Endothelial cell of hepatic sinusoid (primary cell): Measurements from ENCODE around the gene CYB5D1.
"Not testable (repeated sequence)": the region's sequence is repeated elsewhere in the genome, so short reads cannot be mapped to it uniquely, and the experiment has no call there.

Experiments
- in situ Hi-C: cut with HindIII; loops from 2 replicates; pipeline ENCODE4 v1.10.0; 2017; ENCODE audit warnings: low sequenced_read_pairs

The CYB5D1 gene

DNA sequence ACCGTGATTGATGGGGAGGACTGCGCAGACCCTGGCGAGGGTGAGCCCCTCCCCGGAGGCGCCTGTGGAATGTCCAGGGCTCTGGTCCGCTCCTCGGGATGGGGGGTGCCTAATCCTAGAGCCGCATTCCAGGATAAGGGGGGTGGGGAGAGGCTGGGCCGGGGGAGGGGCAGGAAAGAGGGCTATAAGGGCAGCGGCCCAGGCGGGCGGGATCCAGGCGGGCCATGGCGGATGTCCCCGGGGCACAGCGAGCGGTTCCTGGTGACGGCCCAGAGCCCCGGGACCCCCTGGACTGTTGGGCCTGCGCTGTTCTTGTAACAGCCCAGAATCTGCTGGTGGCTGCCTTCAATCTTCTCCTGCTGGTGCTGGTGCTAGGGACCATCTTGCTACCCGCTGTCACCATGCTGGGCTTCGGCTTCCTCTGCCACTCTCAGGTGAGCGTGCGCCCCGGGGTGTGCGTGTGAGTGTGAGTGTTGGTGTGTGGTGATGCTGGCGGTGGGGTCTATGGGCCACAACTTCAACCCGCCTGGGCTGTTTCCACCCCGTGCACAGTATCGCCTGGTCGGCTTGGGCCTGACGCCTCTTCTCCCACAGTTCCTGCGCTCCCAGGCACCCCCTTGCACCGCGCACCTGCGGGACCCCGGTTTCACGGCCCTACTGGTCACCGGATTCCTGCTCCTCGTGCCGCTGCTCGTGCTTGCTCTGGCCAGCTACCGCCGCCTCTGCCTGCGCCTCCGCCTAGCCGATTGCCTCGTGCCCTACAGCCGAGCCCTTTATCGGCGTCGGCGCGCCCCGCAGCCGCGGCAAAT is 2.7 kb upstream of the CYB5D1 start, which contains the start of gene TMEM88:
Gene TMEM88 (plus strand): TSS at position 216 of the 809 bp plus-strand sequence. CDS start 9 bp downstream, at position 225.
- in situ Hi-C loops: no loop called here

DNA sequence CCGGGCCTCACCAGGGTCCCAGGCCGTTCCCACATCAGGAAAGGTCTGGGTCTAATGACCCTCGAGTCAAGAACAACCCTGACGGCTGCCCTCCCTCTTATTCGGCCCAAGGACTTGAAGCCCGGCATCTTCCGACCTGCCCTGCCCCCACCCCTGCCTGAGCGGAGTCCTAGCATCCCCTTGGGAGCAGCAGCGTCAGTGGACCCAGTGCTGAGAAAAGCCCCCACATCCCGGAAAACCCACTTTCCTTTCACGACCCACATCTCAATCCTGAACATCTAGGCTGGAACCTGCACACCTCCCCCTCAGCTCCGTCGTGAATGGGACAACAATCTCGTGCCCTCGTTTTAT is 2.2 kb upstream of the CYB5D1 start:
- in situ Hi-C loops: no loop called here

- in situ Hi-C loops: no loop called here
These were observed 1.6 kb upstream of the CYB5D1 start for GRCh38 chr17:7856011-7856810.

DNA sequence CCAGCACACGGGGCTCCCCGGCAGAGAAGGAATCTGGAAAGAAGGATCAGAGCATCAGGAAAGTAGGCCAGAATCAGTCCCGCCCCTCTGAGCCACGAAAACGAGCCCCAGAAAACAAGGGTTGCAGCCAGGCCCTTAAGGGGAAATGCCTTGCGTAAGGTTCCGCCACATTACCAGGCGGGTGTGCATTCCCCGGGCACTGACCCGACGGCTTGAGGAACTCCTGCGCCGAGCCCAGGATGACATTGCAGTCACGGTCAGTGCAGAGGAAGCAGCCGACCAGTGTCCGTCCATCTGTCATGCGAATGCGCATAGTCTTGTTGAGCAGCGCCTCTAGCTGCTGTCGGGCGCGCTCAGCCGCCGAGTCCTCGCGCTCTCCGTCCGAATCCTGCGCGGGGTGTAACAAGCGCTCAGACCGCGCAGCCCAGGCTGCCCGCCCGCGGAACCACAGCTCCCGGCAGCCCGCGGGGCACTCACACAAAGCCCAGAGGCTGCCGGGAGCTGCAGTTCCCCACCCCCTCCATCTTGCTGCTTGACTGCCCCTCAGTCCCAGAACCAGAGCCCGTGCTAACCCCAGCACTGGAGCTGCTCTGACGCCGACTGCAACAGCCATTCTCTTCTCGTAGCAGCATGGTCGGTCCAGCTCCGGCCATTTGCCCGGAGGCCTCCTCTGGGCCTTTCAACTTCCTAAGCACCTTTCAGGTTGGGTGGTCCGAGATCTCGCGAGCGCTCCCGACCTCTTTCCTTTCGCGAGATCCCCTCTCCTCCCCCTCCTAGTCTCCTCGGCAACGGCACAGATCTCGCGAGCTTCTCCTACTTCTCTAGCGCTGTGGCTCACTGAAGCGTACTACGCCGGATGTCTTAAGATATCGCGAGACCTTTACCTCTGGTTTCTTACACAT is 741 bp upstream of the CYB5D1 start, which contains the start of gene NAA38:
Gene NAA38 (minus strand): TSS at position 749 of the 902 bp plus-strand sequence. CDS start 96 bp downstream, at position 653.
- in situ Hi-C loops: no loop called here

DNA sequence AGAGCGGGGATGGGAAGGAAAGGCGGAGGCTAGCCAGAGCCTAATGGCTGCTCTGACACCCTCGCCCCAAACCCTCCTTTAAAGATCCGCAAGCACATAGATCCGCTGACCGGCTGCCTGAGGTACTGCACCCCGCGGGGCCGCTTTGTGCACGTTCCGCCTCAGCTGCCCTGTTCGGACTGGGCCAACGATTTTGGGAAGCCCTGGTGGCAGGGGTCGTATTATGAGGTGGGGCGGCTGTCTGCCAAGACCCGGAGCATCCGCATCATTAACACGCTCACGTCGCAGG is 663 bp downstream of the CYB5D1 start:
- in situ Hi-C loops: no loop called here

DNA sequence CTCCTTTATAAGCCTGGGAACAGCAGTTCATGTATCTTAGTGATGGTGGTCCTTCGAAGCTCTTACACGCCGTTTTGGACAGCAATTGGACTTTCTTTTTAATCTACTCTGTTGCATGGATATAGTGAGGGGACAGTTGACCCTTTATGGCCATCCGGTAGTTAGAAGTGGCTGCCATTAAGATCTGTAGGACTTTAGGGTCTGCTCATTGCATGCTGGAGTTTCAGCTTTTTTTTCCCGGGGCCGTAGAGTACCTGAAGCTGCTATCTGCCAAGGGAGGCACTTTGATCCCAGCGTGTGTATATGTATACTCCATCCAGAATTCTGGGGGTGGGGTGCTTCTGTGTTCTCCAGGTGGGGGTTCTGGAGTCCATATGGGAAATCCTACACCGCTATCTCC is 1.2 kb downstream of the CYB5D1 start:
- in situ Hi-C loops: no loop called here

- in situ Hi-C loops: no loop called here
These were observed 5.1 kb downstream of the CYB5D1 start for GRCh38 chr17:7862692-7863437.

DNA sequence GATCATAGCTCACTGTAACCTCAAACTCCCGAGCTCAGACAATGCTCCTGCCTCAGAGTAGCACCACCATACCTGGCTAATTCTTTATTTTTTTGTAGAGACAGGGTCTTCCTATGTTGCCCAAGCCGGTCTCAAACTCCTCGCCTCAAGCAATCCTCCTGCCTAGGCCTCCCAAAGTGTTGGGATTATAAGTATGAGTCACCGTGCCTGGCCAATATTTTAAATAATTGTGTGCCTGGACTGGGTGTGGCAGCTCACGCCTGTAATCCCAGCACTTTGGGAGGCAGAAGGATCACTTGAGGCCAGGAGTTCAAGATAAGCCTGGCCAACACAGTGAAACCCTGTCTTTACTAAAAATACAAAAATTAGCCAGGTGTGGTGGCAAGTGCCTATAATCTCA is 6.6 kb downstream of the CYB5D1 start:
- in situ Hi-C loops: not testable (repeated sequence)

- in situ Hi-C loops: no loop called here
These were observed 7.3 kb downstream of the CYB5D1 start for GRCh38 chr17:7864995-7865650.

- in situ Hi-C loops: no loop called here
These were observed 10.1 kb downstream of the CYB5D1 start for GRCh38 chr17:7867881-7868329.

GRCh38 chr17:7873051-7873450 is 15.2 kb downstream of the CYB5D1 start:
- in situ Hi-C loops: no loop called here

DNA sequence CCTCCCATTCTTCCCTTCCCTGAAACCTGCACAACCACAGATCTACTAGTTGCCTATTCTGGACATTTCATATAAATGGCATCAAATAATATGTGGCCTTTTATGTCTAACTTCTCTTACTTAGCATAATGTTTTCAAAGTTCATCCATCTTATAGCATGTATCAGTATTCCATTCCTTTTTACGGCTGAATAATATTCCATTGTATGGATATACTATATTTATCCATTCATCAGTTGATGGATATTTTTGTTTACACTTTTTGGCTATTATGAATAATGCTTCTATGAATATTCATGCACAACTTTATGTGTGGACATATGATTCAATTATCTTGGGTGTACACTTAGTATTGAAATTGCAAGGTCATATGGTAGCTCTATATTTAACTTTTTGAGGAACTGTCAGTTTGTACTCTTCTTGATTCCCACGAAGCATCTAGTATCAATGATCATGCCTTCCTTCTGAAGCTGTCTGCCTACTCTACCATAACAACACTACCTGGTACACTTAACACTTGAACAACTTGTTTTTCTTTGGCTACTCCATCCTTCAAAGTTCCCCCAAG is 18.1 kb downstream of the CYB5D1 start:
- in situ Hi-C loops: no loop called here

DNA sequence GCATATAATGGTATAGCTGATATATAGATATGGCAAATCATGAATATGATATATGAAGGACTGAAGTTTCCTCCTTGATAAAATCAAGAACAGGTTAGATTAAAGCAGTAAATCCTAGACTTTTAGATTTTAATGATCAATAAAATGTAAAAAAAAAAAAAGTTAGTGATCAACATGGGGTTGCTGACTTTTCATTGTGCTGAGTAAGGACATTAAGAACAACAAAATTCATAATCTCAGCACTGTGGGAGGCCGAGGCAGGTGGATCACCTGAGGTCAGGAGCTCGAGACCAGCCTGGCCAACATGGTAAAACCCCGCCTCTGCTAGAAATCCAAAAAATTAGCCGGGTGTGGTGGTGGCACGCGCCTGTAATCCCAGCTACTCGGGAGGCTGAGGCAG is 20.4 kb downstream of the CYB5D1 start:
- in situ Hi-C loops: no loop called here

DNA sequence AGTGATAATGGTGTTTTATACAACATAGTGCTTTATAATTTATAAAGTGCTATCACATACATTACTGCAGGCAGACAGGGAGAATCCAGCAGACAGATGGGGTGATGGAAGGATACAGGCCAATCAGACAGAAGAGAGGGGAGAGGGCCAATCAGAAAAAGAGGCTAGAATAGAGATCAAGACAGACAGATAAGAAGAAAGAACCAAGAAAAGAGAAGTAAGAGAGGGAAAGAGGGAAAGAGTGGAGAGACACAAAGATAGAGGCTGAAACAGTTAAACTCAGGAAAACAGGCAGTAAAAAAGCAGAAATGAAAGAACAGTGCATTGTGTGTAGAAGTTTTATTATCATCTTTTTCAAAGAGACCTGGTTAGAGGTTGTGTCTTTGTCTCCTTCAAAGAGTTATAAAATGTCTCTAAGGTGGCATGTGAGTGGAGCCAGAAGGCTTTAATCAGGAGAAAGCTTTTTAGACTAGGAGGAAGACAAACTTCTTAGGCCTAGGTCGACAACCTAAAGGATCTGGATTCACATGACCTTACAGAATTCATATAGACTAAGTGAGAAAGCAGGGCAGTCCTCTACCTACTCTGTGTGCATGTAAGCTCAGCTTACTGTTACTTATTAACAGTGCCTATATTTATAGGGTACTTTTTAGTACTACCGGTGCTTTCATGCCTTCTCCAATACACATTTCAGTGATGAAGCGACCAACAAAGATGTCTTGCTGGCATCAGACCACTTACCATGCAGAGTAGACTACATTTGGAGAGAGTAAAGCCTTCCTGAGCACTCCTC is 22.5 kb downstream of the CYB5D1 start:
- in situ Hi-C loops: no loop called here

DNA sequence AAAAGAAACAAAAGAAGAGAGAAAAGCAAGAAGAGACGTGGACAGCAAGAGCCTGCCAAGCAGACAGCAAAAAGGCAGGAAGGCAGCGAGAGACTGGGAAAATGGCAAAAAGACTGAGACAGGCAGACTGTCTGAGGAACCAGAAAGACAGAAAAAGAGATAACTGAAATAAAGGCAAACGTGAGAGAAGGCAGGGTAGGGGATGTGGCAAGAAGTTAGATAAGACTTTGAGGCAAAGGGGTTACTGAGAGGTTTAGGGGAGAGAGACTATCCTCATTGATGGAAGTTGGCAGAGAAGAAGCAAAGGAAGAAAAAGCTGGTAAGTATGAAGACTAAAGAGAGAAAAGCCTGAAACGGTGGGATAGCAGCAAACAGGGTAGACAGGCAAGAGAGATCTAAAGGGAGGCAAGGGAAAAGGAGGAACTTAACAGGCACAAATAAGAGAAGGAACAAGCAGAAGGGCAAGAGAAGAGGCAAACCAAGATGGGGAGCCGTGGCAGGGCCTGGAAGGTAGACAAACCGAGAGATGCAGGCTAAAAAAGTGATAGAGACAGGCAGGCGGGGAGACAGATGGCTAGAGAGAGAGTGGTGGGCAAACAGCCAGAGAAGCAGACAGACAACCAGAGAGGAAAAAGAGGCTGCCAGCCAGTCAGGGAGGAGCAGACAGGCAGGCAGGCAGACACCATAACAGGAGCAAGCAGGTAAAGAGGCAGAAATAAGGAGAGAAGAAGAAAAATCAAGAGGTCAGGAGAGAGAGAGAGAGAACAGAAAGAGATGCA is 23.7 kb downstream of the CYB5D1 start:
- in situ Hi-C loops: no loop called here

DNA sequence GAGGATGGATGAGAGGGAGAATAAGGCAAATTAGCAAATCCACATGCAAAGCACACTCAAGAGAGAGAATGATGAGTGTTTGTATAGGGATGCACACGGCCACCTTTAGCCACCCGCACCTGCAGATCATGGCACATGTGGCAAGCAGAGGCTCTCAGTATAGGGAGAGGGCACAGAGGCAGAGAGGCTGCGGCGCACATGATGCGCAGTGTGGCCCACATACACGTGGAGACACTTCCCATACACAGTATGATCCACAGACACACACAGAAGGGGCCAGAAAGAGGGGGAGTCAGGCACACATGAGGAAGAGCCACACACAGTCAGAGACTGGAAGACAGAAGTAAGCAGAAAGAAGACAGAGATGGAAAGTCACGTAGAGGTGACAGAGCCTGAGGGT is 24.3 kb downstream of the CYB5D1 start:
- in situ Hi-C loops: no loop called here

DNA sequence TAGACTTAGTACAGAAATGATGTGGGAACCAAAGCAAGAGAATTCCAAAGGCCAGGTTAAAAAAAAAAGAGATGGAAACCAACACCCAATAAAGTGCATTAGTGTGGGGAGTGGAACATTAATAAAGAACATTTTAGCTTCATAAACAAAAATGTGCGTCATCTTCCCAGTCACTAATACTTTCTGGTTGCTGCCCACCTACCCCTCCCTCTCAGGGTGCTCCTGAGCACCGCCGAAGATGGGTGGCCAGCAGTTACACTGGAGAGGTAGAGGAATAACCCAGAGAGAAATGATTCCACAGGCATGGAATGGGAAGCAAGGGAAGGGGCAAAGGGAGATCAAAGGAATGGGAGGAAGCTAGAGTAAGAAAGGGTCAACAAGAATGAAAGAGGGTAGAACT is 24.8 kb downstream of the CYB5D1 start:
- in situ Hi-C loops: no loop called here

DNA sequence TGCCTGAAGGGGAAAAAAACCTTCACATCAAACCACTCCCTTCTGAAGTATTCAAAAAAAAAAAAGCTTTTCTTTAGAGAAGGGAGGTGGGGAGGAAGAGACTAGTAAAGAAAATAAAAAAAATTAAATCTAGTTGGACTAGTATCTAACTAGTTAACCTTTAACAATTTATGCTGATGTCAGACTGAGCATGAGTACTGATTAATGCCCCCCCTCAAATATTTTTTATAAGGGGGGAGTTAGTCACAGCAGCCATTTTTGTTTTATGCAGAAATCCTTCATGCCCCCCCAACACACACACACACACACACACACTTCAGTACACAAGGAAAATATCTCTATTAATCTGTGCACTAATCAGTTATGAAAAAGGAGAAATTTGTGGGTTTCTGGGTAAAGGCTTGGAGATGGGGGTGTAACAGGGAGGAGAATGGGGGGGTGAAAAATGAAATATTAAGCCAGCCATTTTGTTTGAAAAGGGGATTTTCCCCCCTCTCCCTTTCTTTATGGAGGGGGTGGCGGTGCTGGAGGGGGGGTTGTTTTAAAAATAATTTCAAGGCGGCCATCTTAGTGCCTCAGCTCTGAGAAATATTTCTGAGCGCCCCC is 26.1 kb downstream of the CYB5D1 start:
- in situ Hi-C loops: no loop called here
